ENCODE results near the gene ANAPC2. TPM values are rescaled to one million over a fixed set of nuclear protein-coding genes. Genes with fewer than 3 reads are reported as not detected.
A peak's percentile ranks its signal among the peaks of the same experiment; 100 is the strongest.

ANAPC2 gene
- total RNA-seq, 4 donors from 2014 or later: 37.7 to 118 (median 78.7) TPM

DNA sequence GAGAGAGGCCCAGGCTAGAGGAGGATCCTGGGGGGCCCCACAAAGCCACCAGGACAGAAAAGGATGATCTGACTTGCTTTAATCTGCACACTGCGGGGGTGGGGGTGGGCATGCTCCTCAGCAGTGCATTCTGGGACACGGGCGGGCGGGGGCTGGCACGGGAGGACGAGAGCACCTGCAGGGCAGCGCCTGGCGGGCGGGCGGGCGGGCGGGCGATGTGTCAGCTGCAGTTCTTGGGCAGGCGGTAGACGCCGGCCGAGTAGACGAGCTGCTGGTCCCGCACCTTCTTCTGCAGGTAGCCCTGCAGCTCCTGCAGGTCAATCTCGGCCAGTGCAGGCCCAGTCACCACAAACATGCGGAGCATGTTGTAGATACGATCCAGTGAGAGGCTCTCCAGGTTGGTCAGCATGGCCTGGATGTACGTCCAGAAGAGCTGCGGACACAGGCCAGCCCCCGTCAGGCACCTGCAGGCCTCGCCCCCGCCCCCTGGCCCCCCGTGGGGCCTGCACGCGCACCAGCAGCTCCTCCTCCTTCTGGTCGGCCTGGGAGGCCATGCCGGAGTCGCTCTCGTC lies 13.6 kb downstream of the ANAPC2 start:
- H3K36me3 ChIP-seq: peaks cover 0 to 23% (median 0%) of the 10 kb centered on the region in 3 donors
- H3K27me3 ChIP-seq: peaks cover 0 to 13% of the 10 kb centered on the region in 2 donors
- H3K4me3 ChIP-seq: no peak overlapping the region
- no peak for DNase-seq
- H3K4me1 ChIP-seq: peaks cover 0 to 16% (median under 1%) of the 10 kb centered on the region in 4 donors
- no peak for TF ChIP-seq POLR2A (IDR thresholded peaks at IDR 0.05)
- TF ChIP-seq, protein P1, sequence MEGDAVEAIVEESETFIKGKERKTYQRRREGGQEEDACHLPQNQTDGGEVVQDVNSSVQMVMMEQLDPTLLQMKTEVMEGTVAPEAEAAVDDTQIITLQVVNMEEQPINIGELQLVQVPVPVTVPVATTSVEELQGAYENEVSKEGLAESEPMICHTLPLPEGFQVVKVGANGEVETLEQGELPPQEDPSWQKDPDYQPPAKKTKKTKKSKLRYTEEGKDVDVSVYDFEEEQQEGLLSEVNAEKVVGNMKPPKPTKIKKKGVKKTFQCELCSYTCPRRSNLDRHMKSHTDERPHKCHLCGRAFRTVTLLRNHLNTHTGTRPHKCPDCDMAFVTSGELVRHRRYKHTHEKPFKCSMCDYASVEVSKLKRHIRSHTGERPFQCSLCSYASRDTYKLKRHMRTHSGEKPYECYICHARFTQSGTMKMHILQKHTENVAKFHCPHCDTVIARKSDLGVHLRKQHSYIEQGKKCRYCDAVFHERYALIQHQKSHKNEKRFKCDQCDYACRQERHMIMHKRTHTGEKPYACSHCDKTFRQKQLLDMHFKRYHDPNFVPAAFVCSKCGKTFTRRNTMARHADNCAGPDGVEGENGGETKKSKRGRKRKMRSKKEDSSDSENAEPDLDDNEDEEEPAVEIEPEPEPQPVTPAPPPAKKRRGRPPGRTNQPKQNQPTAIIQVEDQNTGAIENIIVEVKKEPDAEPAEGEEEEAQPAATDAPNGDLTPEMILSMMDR (IDR thresholded peaks at IDR 0.05): peak in 1 of 6 experiments; percentile 17
- no peak overlapping the region for H3K27ac ChIP-seq
- H3K9me3 ChIP-seq: no peaks in the 10 kb centered on the region

DNA sequence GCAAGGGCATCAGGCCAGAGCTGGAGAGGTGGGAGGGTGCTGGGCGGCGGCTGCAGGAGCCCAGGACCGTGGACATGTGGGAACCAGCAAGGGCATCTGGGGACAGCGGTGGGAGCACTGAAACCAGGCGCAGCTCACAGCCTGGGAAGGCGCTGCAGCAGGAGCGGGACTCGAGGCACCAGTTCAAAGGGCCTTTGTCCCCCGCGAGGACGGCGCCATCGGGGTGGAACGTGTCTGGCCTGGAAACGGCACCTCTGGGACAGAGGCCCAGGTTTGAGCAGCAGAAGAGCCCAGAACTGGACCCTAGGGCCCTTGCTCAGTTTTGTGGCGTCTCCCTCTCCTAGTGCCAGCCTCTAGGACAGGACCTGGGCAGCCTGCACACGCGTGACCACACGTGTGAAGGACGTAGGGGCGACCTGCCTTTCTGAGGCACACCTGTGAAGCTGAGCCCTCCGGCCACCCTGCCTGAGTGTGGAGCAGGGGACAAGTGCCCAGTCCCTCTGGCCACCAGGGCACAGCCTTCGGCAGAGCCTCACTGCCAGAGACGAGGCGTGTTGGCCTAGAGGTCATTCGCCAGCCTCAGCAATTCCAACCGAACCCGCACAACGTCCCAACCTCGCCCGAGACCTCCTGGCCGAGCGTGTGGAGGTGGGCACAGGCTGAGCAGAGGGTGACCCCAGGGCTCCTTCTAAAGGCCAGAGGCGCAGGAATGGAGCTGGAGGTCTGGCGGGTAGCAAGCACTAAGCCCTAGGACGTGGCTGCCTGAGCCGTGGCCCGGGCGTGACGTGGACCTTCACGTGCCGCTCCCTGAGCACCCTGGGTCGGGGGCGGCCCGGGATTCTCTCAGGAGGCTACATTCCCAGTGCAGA lies 14.3 kb downstream of the ANAPC2 start:
- H3K9me3 ChIP-seq: no peaks in the 10 kb centered on the region
- H3K4me1 ChIP-seq: peaks cover 0 to 23% (median 7%) of the 10 kb centered on the region in 4 donors
- peak overlapping the region in 2 of 4 donors; percentile 9 to 49 for H3K27ac ChIP-seq
- peaks cover 0 to 21% of the 10 kb centered on the region in 2 donors for H3K27me3 ChIP-seq
- H3K36me3 ChIP-seq: peaks cover 0 to 15% (median 0%) of the 10 kb centered on the region in 3 donors
- no peak for TF ChIP-seq POLR2A (IDR thresholded peaks at IDR 0.05)
- TF ChIP-seq, protein P1 (IDR thresholded peaks at IDR 0.05): no peak
- DNase-seq: no peak
- H3K4me3 ChIP-seq: no peak overlapping the region

DNA sequence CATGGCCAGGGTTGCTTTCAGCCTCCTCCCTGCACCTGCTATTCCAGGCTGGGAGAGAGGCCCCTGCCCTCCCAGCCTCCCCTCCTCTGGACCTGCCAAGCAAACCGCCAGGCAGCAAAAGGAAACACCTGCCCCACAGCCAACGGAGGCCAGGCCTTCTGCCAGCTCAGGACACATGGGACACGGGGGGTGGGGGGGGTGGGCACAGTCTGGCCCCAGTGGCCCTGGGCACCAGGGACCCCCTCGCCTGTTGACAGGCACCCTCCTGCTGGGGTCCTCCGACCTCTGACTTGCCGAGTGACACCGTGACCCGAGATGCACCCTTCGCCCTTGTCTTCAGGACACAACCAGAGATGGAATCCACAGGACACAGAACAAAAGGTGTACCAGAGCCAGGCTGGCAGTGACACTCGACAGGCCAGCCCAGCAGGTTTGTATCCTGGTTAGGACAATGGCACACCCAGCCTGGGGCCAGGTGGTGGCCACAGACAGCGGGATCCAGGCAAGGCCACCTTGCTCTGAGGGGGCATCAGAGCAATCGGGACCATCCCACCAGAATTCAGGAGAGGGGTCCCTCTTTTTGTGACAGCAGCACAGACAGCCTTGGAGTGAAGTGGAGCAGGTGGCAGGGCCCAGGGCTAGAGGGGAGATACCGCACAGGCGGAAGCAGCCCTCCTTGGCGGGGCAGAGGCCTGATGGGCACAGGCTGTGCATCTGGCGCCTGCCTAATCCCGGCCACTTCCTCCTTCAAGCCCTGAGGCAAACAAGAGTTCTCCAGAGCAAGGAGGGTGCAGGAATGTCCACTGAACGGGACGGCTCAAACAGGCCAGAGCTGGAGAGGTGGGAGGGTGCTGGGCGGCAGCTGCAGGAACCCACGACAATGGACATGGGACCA lies 15.2 kb downstream of the ANAPC2 start:
- Histone ChIP-seq H3K36me3 (peaks cover 0 to 6% (median 0%) of the 10 kb centered on the region in 3 donors), H3K27me3 (peaks cover 0 to 28% of the 10 kb centered on the region in 2 donors), H3K4me1 (peaks cover 2 to 32% (median 13%) of the 10 kb centered on the region in 4 donors), H3K9me3 (peaks cover 0 to 3% (median 0%) of the 10 kb centered on the region in 4 donors), H3K4me3 (no peak overlapping the region), H3K27ac (peak overlapping the region in 2 of 4 donors; percentile 9 to 49)
- peak in 1 of 3 donors; percentile 63 for DNase-seq
- TF ChIP-seq POLR2A (IDR thresholded peaks at IDR 0.05): no peak
- TF ChIP-seq, protein P1 (IDR thresholded peaks at IDR 0.05): no peak

DNA sequence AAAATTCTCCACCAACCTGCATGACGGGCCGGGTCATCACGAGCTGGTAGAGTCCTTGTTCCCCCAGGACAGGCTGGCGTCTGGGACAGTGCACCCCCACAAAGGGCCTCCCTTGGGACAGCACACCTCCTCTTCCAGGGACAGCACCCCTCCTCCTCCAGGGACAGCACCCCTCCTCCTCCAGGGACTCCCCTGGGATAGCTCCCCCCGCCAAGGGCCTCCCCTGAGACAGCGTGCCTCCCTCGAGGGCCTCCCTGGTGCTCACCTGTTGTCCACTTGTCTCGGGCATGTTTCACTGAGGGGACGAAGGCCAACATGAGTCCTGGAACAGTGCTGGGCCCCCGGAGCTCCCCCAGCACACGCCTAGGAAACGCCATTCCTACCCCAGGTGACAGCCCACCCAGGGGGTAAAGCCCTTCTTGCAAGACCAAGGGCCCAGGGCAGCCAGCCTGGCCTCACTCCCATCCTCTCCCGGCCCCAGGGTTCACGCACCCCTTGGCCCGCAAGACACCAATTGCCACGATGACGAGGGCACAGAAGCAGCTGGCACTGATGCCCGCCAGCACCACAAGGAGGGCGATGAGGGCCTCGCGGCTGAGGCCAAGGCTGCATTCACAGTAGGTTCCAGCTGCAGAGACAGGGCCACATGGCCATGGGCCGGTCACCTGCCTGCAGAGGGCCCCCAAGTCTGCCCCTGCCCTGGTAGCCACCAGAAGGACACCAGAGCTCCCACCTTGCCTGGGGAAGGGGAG lies 17.0 kb downstream of the ANAPC2 start:
- Histone ChIP-seq H3K9me3 (peaks cover 0 to 3% (median 0%) of the 10 kb centered on the region in 4 donors), H3K4me3 (no peak overlapping the region), H3K4me1 (peaks cover 6 to 44% (median 18%) of the 10 kb centered on the region in 4 donors), H3K27ac (peak overlapping the region in 1 of 4 donors; percentile 49), H3K36me3 (no peaks in the 10 kb centered on the region), H3K27me3 (peaks cover 0 to 47% of the 10 kb centered on the region in 2 donors)
- no peak for DNase-seq
- TF ChIP-seq POLR2A (IDR thresholded peaks at IDR 0.05): no peak
- TF ChIP-seq, protein P1 (IDR thresholded peaks at IDR 0.05): no peak
